Suprapubic skin (tissue), 4 donors: ENCODE measurements around the gene TRIM65. TPM values are rescaled to one million over a fixed set of nuclear protein-coding genes. Genes with fewer than 3 reads are reported as not detected.

Source experiments
- DNase-seq, 2 donors: peaks; one replicate each; pipeline ENCODE4 v3.0.0-alpha.2; 2019; ENCODE audit warnings: low spot score in 2 of 2
- H3K27ac ChIP-seq: fragments of 200-600 bp; sonication (generic); one replicate; pipeline ENCODE4 v1.5.1; 2019
- H3K27me3 ChIP-seq: fragments of 200-600 bp; sonication (generic); one replicate; pipeline ENCODE4 v1.5.1; 2019
- H3K36me3 ChIP-seq: fragments of 200-600 bp; sonication (generic); one replicate; pipeline ENCODE4 v1.5.1; 2019
- H3K4me1 ChIP-seq: fragments of 200-600 bp; sonication (generic); one replicate; pipeline ENCODE4 v1.5.1; 2019
- H3K4me3 ChIP-seq: fragments of 200-600 bp; sonication (generic); one replicate; pipeline ENCODE4 v1.5.1; 2019; ENCODE audit warnings: mild to moderate bottlenecking
- H3K9me3 ChIP-seq: fragments of 200-600 bp; sonication (generic); one replicate; pipeline ENCODE4 v1.5.1; 2019
- CTCF ChIP-seq, 2 donors: fragments of 200-600 bp in 1 of 2; fragments of 450-650 bp in 1 of 2; sonication (generic) in 1 of 2; IDR thresholded peaks; one replicate each; pipeline ENCODE4 v1.5.1; 2016 to 2019; ENCODE audit warnings: antibody characterized with exemption in 2 of 2, mild to moderate bottlenecking in 1 of 2, moderate library complexity in 1 of 2
- EP300 ChIP-seq: sonication (generic); formaldehyde crosslinking; IDR thresholded peaks from one replicate; pipeline ENCODE4 v1.6.1; 2017; ENCODE audit warnings: antibody characterized with exemption
- POLR2A ChIP-seq, 2 donors: fragments of 450-650 bp; IDR thresholded peaks; one replicate each; pipeline ENCODE4 v1.6.1; 2017; ENCODE audit warnings: antibody characterized with exemption in 2 of 2, mild to moderate bottlenecking in 2 of 2, moderate library complexity in 2 of 2
- POLR2AphosphoS5 ChIP-seq, 3 donors: sonication (generic); formaldehyde crosslinking; IDR thresholded peaks; one replicate each; pipeline ENCODE4 v1.6.1; 2017; ENCODE audit warnings: antibody characterized with exemption in 3 of 3
- WGBS: methylation state at CpG from one replicate; pipeline ENCODE4 v1.1.5; 2018; 5-methylcytosine and 5-hydroxymethylcytosine counted together
- total RNA-seq, 4 donors: library from RNA; depleted of rRNA; stranded (reverse); fragments of >200 nt; gene quantifications; one replicate each; pipeline ENCODE4 v1.1.0, GENCODE V29; 2016

TRIM65 gene
- total RNA-seq, 4 donors from 2014 or later = 22.5 to 44.6 (median 32.1) TPM

GRCh38 chr17:75922173-75922961, 25.6 kb upstream of the TRIM65 start:
- TF ChIP-seq POLR2AphosphoS5 (IDR thresholded peaks at IDR 0.05) (no peak), POLR2A (IDR thresholded peaks at IDR 0.05) (no peak), CTCF (IDR thresholded peaks at IDR 0.05) (no peak), EP300 (no peak)
- H3K4me3 ChIP-seq = no peak overlapping the region
- DNase-seq = no peak
- H3K9me3 ChIP-seq = no peaks in the 10 kb centered on the region
- peaks cover 12% of the 10 kb centered on the region for H3K4me1 ChIP-seq
- H3K27me3 ChIP-seq = no peaks in the 10 kb centered on the region
- H3K36me3 ChIP-seq = peaks cover 27% of the 10 kb centered on the region
- no peak overlapping the region for H3K27ac ChIP-seq
- 92% methylated on average over 14 of the region's 18 CpGs for WGBS

GRCh38 chr17:75921596-75921995, 24.8 kb upstream of the TRIM65 start:
- peaks cover 8% of the 10 kb centered on the region for H3K4me1 ChIP-seq
- no peak overlapping the region for H3K4me3 ChIP-seq
- no peaks in the 10 kb centered on the region for H3K9me3 ChIP-seq
- DNase-seq = no peak
- H3K27ac ChIP-seq = no peak overlapping the region
- H3K36me3 ChIP-seq = peaks cover 29% of the 10 kb centered on the region
- TF ChIP-seq EP300 (no peak), POLR2A (IDR thresholded peaks at IDR 0.05) (no peak), POLR2AphosphoS5 (IDR thresholded peaks at IDR 0.05) (no peak), CTCF (IDR thresholded peaks at IDR 0.05) (no peak)
- no peaks in the 10 kb centered on the region for H3K27me3 ChIP-seq
- 92% methylated on average over 8 of the region's 15 CpGs for WGBS

- 87% methylated on average over 9 of the region's 11 CpGs for WGBS
- peaks cover 8% of the 10 kb centered on the region for H3K4me1 ChIP-seq
- no peaks in the 10 kb centered on the region for H3K9me3 ChIP-seq
- H3K27me3 ChIP-seq = no peaks in the 10 kb centered on the region
- TF ChIP-seq POLR2AphosphoS5 (IDR thresholded peaks at IDR 0.05) (no peak), POLR2A (IDR thresholded peaks at IDR 0.05) (no peak), CTCF (IDR thresholded peaks at IDR 0.05) (no peak), EP300 (no peak)
- H3K36me3 ChIP-seq = peaks cover 29% of the 10 kb centered on the region
- H3K27ac ChIP-seq = no peak overlapping the region
- DNase-seq = no peak
- H3K4me3 ChIP-seq = no peak overlapping the region
Observed at GRCh38 chr17:75920045-75920560, 23.4 kb upstream of the TRIM65 start.

- Histone ChIP-seq H3K36me3 (peaks cover 32% of the 10 kb centered on the region), H3K4me1 (peaks cover 8% of the 10 kb centered on the region), H3K9me3 (no peaks in the 10 kb centered on the region), H3K27ac (no peak overlapping the region), H3K27me3 (no peaks in the 10 kb centered on the region), H3K4me3 (no peak overlapping the region)
- no peak for TF ChIP-seq POLR2AphosphoS5 (IDR thresholded peaks at IDR 0.05)
- TF ChIP-seq CTCF (IDR thresholded peaks at IDR 0.05) = no peak
- TF ChIP-seq POLR2A (IDR thresholded peaks at IDR 0.05) = no peak
- no peak for TF ChIP-seq EP300
- WGBS = 90% methylated on average over 19 of the region's 22 CpGs
- DNase-seq = no peak
Observed at GRCh38 chr17:75919611-75920010, 22.9 kb upstream of the TRIM65 start.

GRCh38 chr17:75917917-75918445, 21.2 kb upstream of the TRIM65 start:
- TF ChIP-seq EP300 (no peak), CTCF (IDR thresholded peaks at IDR 0.05) (no peak), POLR2AphosphoS5 (IDR thresholded peaks at IDR 0.05) (no peak), POLR2A (IDR thresholded peaks at IDR 0.05) (no peak)
- no peak for DNase-seq
- no peak overlapping the region for H3K27ac ChIP-seq
- H3K4me3 ChIP-seq = no peak overlapping the region
- H3K36me3 ChIP-seq = peaks cover 41% of the 10 kb centered on the region
- WGBS = 98% methylated on average over 11 of the region's 31 CpGs
- no peaks in the 10 kb centered on the region for H3K27me3 ChIP-seq
- H3K9me3 ChIP-seq = no peaks in the 10 kb centered on the region
- peaks cover under 1% of the 10 kb centered on the region for H3K4me1 ChIP-seq
